ENCODE data around the gene IGF1R.

The IGF1R gene

GRCh38 chr15:98878172-98878571 is 229.8 kb downstream of the IGF1R start:
- no peak for TF ChIP-seq CTCF (IDR thresholded peaks at IDR 0.05; ENCODE audit: low read depth, low read length)
- H3K4me1 ChIP-seq = peaks cover 36% of the 10 kb centered on the region

DNA sequence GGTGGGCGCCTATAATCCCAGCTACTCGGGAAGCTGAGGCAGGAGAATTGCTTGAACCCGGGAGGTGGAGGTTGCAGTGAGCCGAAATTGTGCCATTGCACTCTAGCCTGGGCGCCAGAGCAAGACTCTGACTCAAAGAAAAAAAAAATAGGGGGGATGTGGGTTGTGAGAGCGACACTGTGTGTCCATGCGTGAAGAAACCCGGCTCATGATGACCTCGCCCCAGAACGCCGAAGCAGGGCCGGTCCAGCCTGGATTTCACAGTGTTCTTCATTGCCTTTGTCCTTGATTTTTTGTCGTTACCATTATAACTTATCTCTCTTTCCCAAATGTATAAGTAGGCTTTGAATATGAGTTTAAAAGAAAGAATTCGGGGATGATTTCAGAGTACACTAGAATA is 230.5 kb downstream of the IGF1R start:
- no peaks in the 10 kb centered on the region for H3K27me3 ChIP-seq
- DNase-seq = no peak
- no peaks in the 10 kb centered on the region for H3K36me3 ChIP-seq
- no peaks in the 10 kb centered on the region for H3K9me3 ChIP-seq
- TF ChIP-seq CTCF (IDR thresholded peaks at IDR 0.05; ENCODE audit: low read depth, low read length) = no peak
- H3K4me3 ChIP-seq (ENCODE audit: low read depth, low read length) = no peak overlapping the region
- H3K4me1 ChIP-seq = peaks cover 32% of the 10 kb centered on the region

More at GRCh38 chr15:98878172-98878571, 229.8 kb downstream of the IGF1R start:
- Histone ChIP-seq H3K27me3 (no peaks in the 10 kb centered on the region), H3K9me3 (no peaks in the 10 kb centered on the region), H3K36me3 (no peaks in the 10 kb centered on the region), H3K4me3 (ENCODE audit: low read depth, low read length) (no peak overlapping the region)
- no peak for DNase-seq

- Histone ChIP-seq H3K4me3 (ENCODE audit: low read depth, low read length) (no peak overlapping the region), H3K9me3 (no peaks in the 10 kb centered on the region), H3K27me3 (no peaks in the 10 kb centered on the region), H3K4me1 (peaks cover 23% of the 10 kb centered on the region), H3K36me3 (no peaks in the 10 kb centered on the region)
- TF ChIP-seq CTCF (IDR thresholded peaks at IDR 0.05; ENCODE audit: low read depth, low read length) = peak; percentile 54
- no peak for DNase-seq
Observed at GRCh38 chr15:98881526-98882520, 233.5 kb downstream of the IGF1R start.

DNA sequence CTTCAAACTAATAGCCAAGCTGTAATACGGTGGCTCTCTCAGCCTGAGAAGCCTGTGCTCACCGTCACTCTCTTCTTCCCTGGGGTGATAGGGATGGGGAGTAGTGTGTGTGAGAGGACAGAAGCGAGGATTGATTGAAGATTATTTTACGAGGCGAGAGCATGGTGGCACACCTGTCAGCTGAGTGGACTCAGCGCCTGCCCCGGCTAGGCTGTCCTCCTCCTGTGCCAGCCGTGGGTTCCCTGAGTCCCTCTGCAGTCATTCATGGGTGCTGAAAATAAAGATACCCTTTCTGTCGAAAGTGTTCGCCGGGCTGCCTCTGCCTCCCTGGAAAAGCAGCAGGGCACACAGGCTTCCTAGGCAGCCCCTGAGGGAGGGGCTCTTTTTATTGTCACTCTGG is 235.1 kb downstream of the IGF1R start:
- Histone ChIP-seq H3K9me3 (no peaks in the 10 kb centered on the region), H3K36me3 (no peaks in the 10 kb centered on the region), H3K4me3 (ENCODE audit: low read depth, low read length) (no peak overlapping the region), H3K27me3 (no peaks in the 10 kb centered on the region), H3K4me1 (peaks cover 30% of the 10 kb centered on the region)
- no peak for DNase-seq
- TF ChIP-seq CTCF (IDR thresholded peaks at IDR 0.05; ENCODE audit: low read depth, low read length) = no peak

DNA sequence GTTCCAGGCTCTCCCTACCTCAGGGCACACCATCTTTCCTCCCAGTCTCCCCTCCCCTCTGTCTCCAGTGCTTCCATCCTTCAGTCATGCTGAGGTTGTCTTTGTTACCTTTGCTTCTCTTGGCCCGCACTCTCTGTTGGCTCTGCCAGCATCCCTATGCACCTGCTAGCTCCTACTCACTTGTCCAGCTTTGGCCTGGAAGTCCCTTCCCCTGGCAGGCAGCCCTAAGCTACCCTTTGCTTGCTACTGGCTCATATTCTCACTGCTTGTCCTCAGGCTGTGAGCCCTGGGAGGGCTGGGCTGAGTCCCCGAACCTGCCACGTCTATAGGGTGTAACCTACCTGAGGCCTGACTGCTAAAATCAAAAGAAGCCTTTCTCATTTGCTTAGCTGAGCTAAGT is 236.6 kb downstream of the IGF1R start:
- no peaks in the 10 kb centered on the region for H3K27me3 ChIP-seq
- TF ChIP-seq CTCF (IDR thresholded peaks at IDR 0.05; ENCODE audit: low read depth, low read length) = no peak
- peaks cover 27% of the 10 kb centered on the region for H3K4me1 ChIP-seq
- H3K4me3 ChIP-seq (ENCODE audit: low read depth, low read length) = no peak overlapping the region
- H3K36me3 ChIP-seq = no peaks in the 10 kb centered on the region
- H3K9me3 ChIP-seq = no peaks in the 10 kb centered on the region
- DNase-seq = no peak

GRCh38 chr15:98887976-98888375 is 239.6 kb downstream of the IGF1R start:
- no peak for TF ChIP-seq CTCF (IDR thresholded peaks at IDR 0.05; ENCODE audit: low read depth, low read length)
- no peaks in the 10 kb centered on the region for H3K9me3 ChIP-seq
- DNase-seq = peak; percentile 54
- H3K4me3 ChIP-seq (ENCODE audit: low read depth, low read length) = no peak overlapping the region; the same call in 1 of the 2 replicates
- peaks cover 21% of the 10 kb centered on the region for H3K36me3 ChIP-seq
- no peaks in the 10 kb centered on the region for H3K27me3 ChIP-seq
- peaks cover 11% of the 10 kb centered on the region for H3K4me1 ChIP-seq

Data from BE2C (cell line).